ENCODE data around the gene GPR143. TPM values are rescaled to one million over a fixed set of nuclear protein-coding genes. Genes with fewer than 3 reads are reported as not detected.

The GPR143 gene
- total RNA-seq, 1 experiment from 2014 or later: 0.17 TPM

GRCh38 chrX:9708086-9708485 is 57.6 kb downstream of the GPR143 start:
- DNase-seq (ENCODE audit: low read depth): no peak

- DNase-seq (ENCODE audit: low read depth): peak; percentile 37
Observed at GRCh38 chrX:9707306-9708033, 58.2 kb downstream of the GPR143 start.

DNA sequence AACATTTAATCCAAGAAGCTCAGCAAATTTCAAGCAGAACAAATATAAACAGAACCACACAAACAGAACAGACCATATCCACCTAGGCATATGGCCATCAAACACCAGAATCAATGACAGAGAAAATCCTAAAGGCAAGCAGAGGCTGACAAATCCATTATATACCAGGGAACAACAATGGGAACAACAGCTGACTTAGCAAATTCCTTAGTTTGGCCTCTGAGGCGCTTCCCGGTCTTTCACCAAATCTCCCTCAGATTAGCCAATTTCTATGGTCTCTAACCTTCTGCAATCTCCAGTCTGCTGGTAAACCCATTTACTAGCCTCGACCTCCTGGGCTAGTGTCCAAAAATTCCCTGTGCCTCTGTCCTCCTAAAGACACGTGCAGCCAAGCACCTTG is 59.2 kb downstream of the GPR143 start:
- no peak for DNase-seq (ENCODE audit: low read depth)

- DNase-seq (ENCODE audit: low read depth): no peak
Observed at GRCh38 chrX:9704876-9705465, 60.7 kb downstream of the GPR143 start.

DNA sequence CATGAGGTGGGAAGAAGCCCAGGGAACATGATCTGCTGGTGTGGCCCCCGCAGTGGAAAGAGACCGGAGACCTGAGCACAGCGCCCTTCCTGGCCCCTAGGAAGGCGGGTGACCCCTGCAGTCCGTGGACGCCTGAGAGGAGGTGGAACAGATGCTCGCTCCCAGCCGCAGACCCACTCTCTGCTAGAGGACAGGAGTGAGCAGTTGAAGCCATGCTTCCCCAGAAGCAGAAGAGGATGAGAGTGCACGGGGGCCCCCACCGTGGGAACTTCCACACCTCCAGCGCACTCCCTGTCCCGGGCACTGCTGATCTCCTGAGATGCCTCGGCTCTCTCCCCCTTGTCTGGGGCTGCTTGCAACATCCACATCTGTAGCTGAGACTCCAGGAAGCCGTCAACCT is 62.2 kb downstream of the GPR143 start:
- no peak for DNase-seq (ENCODE audit: low read depth)

DNA sequence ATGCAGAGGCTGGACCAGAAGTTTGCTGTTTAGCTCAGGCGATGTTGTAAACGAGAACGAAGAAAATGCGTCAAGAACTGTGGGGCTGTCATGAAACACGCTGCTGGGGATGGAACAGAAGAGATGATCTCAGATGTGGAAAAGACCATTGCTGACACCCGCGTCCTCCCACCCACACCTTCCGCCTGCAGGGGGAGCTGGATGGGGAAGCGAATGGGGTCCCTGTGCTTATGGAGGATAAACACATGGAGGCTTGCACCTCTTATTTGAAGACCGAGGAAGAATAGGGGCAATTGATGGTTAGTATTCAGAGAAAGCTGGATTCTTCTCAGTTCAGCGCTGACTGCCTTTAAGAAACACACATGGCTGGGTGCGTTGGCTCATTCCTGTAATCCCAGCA is 63.9 kb downstream of the GPR143 start:
- DNase-seq (ENCODE audit: low read depth): no peak

- no peak for DNase-seq (ENCODE audit: low read depth)
Observed at GRCh38 chrX:9700555-9700954, 65.1 kb downstream of the GPR143 start.

- no peak for DNase-seq (ENCODE audit: low read depth)
Observed at GRCh38 chrX:9698576-9698975, 67.1 kb downstream of the GPR143 start.

GRCh38 chrX:9693307-9694001 is 72.2 kb downstream of the GPR143 start:
- DNase-seq (ENCODE audit: low read depth): no peak

DNA sequence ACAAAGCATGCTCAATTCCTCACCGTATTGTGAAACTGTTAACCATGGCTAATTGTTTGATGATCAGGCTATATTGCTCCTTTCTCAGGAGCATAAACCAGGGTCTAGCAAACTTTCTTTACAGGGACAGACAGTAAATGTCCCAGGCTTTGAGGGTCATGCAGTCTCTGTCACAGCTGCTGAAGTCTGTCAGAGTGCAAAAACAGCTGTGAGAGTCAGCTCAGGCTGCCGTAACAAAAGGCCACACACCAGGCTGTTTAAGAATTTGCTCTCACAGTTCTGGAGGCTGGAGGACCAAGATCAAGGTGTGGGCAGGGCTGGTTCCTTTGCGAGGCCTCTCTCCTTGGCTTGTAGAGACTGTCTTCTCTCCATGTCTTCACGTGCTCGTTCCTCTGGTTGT is 75.6 kb downstream of the GPR143 start:
- DNase-seq (ENCODE audit: low read depth): peak; percentile 12

GRCh38 chrX:9688833-9689232 is 76.8 kb downstream of the GPR143 start:
- no peak for DNase-seq (ENCODE audit: low read depth)

DNA sequence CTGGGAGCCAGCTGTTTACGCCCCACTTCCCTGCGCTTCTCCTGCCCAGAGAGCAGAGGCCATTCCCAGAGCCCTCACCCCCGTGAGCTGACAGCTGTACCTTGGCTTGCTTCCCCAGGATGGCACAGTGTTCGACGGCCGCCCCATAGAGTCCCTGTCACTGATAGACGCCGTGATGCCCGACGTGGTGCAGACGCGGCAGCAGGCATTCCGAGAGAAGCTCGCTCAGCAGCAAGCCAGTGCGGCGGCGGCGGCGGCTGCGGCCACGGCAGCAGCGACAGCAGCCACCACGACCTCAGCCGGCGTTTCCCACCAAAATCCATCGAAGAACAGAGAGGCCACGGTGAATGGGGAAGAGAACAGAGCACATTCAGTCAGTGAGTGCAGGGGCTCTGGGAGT is 77.7 kb downstream of the GPR143 start:
- DNase-seq (ENCODE audit: low read depth): no peak

DNA sequence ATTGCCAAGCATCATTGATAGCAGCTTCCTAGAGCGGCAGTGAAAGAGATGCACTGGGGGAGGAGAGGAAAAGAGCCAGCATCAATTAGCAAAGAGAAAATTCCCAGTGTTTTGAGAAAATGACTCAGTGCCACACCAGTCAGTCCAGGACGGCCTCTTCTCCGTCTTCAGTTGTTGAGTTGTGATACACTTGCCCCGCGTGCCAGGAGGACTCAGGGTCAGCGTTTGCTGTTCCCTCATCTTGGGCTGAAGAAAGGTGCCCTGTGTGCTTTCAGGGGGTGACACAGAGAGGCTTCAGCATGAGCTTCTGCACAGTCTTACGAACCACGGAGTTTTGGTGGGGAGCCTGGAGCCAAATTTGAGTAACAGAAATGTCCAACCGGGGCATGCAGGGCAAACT is 82.3 kb downstream of the GPR143 start:
- DNase-seq (ENCODE audit: low read depth): no peak

- no peak for DNase-seq (ENCODE audit: low read depth)
Observed at GRCh38 chrX:9682861-9683260, 82.8 kb downstream of the GPR143 start.

- no peak for DNase-seq (ENCODE audit: low read depth)
Observed at GRCh38 chrX:9682456-9682855, 83.2 kb downstream of the GPR143 start.

DNA sequence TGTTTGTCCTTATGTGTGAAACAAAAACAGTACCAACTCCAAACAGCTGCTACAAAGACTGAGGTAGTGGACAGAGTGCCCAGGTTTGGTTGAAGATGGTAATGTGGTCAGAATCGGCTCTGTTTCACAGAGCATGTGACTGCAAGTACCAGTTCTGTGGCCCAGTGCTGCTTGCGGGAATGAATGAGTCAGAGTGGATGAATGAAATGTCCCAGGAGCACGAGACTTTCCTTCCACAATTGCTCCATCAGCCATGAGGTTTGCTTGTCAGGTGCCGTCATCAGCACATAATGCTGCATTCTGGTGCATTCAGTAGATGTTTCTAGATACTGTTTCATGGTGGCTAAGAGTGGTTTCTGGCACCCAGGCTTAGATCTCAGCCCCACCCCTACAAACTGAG is 84.2 kb downstream of the GPR143 start:
- peak; percentile 62 for DNase-seq (ENCODE audit: low read depth)

DNA sequence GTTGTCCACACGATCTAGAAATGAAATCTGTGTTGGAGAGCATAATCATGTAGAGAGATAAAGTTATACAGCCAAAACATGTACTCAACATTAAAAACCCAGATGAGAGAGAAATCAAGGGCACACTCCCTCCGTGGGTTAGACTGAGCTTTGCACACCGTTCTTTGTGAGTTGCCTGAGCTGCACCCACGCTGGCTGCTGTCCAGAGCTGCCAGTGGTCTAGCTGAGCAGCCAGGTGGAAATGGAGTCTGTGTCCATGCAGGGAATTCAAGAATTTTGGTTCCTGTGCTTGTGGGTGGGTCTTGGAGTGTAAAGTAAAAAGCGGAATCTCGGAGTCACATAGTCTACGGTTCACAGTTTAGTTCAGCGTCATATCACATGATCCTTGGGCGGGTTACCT is 84.6 kb downstream of the GPR143 start:
- no peak for DNase-seq (ENCODE audit: low read depth)

- no peak for DNase-seq (ENCODE audit: low read depth)
Observed at GRCh38 chrX:9678215-9678965, 87.3 kb downstream of the GPR143 start.

DNA sequence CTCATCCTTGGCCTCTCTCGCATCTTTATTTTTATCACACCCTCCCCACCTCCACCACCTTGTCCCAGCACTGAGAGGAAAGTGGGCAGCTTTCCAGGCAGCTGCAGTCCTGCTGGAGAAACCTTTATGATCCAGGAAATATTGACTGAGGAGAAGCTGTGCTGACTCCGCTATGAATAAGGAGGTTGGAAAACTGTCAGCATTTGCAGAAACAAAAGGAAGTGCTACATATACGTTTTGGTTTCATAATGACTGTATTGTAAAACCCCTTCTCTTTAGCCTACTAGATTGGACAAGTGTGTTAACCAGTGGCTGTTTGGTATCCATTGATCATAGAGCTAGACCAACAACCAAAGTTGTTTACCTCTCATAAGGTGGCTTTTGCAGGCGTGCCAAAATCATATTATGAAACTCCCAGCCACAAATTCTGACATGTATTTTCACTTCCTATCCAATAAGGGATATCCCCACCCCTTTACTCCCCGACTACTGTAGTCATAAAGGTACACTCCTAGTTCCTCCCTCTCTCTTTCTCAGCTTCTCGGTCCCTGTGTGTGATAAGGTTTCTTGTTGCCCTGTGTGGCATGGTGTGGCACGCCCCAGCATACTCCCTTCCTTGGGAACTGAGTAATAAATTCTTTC is 88.4 kb downstream of the GPR143 start:
- DNase-seq (ENCODE audit: low read depth): no peak

- DNase-seq (ENCODE audit: low read depth): no peak
Observed at GRCh38 chrX:9676738-9677097, 88.9 kb downstream of the GPR143 start.

DNA sequence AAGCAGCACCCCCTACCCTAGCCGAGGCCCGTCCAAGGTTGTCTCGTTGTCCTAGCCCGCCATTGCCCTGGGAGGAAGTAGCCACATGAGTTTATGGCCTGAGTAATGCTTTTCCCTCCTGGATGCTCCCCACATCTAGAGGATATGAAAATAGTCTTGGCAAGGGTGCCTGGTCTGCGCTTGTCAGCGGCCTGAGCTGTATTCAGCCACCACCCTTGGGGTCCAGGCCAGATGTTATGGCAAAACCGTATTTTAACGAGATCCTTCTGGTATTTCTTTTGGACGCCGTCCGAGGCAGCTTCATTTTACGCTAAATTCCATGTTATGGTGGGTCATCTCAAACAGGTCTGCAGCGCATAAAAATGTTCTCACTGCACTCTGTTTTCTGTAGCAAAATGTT is 89.3 kb downstream of the GPR143 start:
- no peak for DNase-seq (ENCODE audit: low read depth)

Data from LHCN-M2 (cell line).